Fibroblast of lung (primary cell): ENCODE results near the gene NKD1.

Source experiments
- CTCF ChIP-seq, 2 donors: IDR thresholded peaks in 1 of 2; conservative IDR thresholded peaks in 1 of 2; 1 replicate in 1 of 2; 2 replicates in 1 of 2; pipeline ENCODE4 v1.5.1; 2011 to 2012; ENCODE audit warnings: low read length in 2 of 2, control low read depth in 1 of 2, inconsistent platforms in 1 of 2, low read depth in 1 of 2, mild to moderate bottlenecking in 1 of 2
- EZH2 ChIP-seq: IDR thresholded peaks from 2 replicates; pipeline ENCODE4 v1.5.1; 2012; ENCODE audit warnings: low read length, control low read depth, mild to moderate bottlenecking; ENCODE audit errors: missing control alignments

GRCh38 chr16:50610331-50611262 is 62.4 kb downstream of the NKD1 start:
- TF ChIP-seq EZH2, result no peak
- no peak for TF ChIP-seq CTCF (conservative IDR thresholded peaks at IDR 0.05 in 1 of 2, IDR thresholded peaks at IDR 0.05 in 1 of 2; ENCODE audit: low read depth in 1 of 2, low read length in 2 of 2)
